DMS153 (cell line): ENCODE data around the gene OXCT2.
"Not testable (repeated sequence)": the region's sequence is repeated elsewhere in the genome, so short reads cannot be mapped to it uniquely, and the experiment has no call there.

ENCODE experiments used
- DNase-seq: peaks from one replicate; lab custom pipeline; 2025; lab: John Stamatoyannopoulos, UW

OXCT2 gene

GRCh38 chr1:39787468-39787867 lies 16.3 kb upstream of the OXCT2 start:
- no peak for DNase-seq

- not testable (repeated sequence) for DNase-seq
Measured at GRCh38 chr1:39787108-39787375, 15.9 kb upstream of the OXCT2 start.

GRCh38 chr1:39786303-39787107 lies 15.4 kb upstream of the OXCT2 start:
- not testable (repeated sequence) for DNase-seq

GRCh38 chr1:39782685-39783084 lies 11.5 kb upstream of the OXCT2 start:
- DNase-seq, result not testable (repeated sequence)

GRCh38 chr1:39782103-39782502 lies 11.0 kb upstream of the OXCT2 start:
- no peak for DNase-seq

- no peak for DNase-seq
Measured at GRCh38 chr1:39781349-39781715, 10.2 kb upstream of the OXCT2 start.

GRCh38 chr1:39779821-39780220 lies 8.7 kb upstream of the OXCT2 start:
- DNase-seq, result no peak

GRCh38 chr1:39779137-39779536 lies 8.0 kb upstream of the OXCT2 start:
- DNase-seq, result no peak

GRCh38 chr1:39778463-39779099 lies 7.4 kb upstream of the OXCT2 start:
- not testable (repeated sequence) for DNase-seq

GRCh38 chr1:39777896-39778295 lies 6.7 kb upstream of the OXCT2 start:
- not testable (repeated sequence) for DNase-seq

- no peak for DNase-seq
Measured at GRCh38 chr1:39777306-39777705, 6.2 kb upstream of the OXCT2 start.

GRCh38 chr1:39776886-39777285 lies 5.7 kb upstream of the OXCT2 start:
- DNase-seq, result no peak

- no peak for DNase-seq
Measured at GRCh38 chr1:39776400-39776713, 5.2 kb upstream of the OXCT2 start.

- DNase-seq, result not testable (repeated sequence)
Measured at GRCh38 chr1:39775676-39776399, 4.7 kb upstream of the OXCT2 start.

GRCh38 chr1:39775141-39775540 lies 4.0 kb upstream of the OXCT2 start:
- DNase-seq, result not testable (repeated sequence)

GRCh38 chr1:39773369-39773979 lies 2.3 kb upstream of the OXCT2 start:
- not testable (repeated sequence) for DNase-seq

- DNase-seq, result not testable (repeated sequence)
Measured at GRCh38 chr1:39770100-39771021, 787 bp downstream of the OXCT2 start.

GRCh38 chr1:39769502-39769901 lies 1.6 kb downstream of the OXCT2 start:
- DNase-seq, result not testable (repeated sequence)

GRCh38 chr1:39766466-39766865 lies 4.7 kb downstream of the OXCT2 start:
- not testable (repeated sequence) for DNase-seq

GRCh38 chr1:39764512-39764911 lies 6.6 kb downstream of the OXCT2 start:
- DNase-seq, result not testable (repeated sequence)

- not testable (repeated sequence) for DNase-seq
Measured at GRCh38 chr1:39763619-39764374, 7.4 kb downstream of the OXCT2 start.
